DND-41 (cell line): ENCODE data around the gene STMND1.

ENCODE experiments used
- ATAC-seq: fragments of 200-7000 bp; cut with Tn5 transposase; 3 replicates; pipeline ENCODE4 v1.9.1; 2021; ENCODE audit warnings: low read depth; ENCODE audit not compliant: insufficient read depth
- DNase-seq: peaks from one replicate; pipeline ENCODE4 v3.0.0-alpha.2; 2020
- H2AFZ ChIP-seq: 2 replicates; pipeline ENCODE4 v1.6.0; 2012; ENCODE audit warnings: low read depth, low read length
- H3K27ac ChIP-seq: 2 replicates; pipeline ENCODE4 v1.5.1; 2012; ENCODE audit warnings: low read length, inconsistent platforms
- H3K27me3 ChIP-seq: fragments of 200-600 bp; sonication (generic); 2 replicates; pipeline ENCODE4 v1.6.0; 2012; ENCODE audit warnings: low read length, mild to moderate bottlenecking, inconsistent platforms; ENCODE audit not compliant: insufficient read depth, poor library complexity
- H3K36me3 ChIP-seq: 2 replicates; pipeline ENCODE4 v1.5.1; 2012; ENCODE audit warnings: low read length, inconsistent platforms; ENCODE audit not compliant: insufficient read depth
- H3K4me1 ChIP-seq: 2 replicates; pipeline ENCODE4 v1.5.1; 2012; ENCODE audit warnings: mild to moderate bottlenecking, low read length; ENCODE audit not compliant: insufficient read depth
- H3K4me2 ChIP-seq: 2 replicates; pipeline ENCODE4 v1.6.0; 2012; ENCODE audit warnings: mild to moderate bottlenecking, moderate library complexity, low read length, inconsistent platforms; ENCODE audit not compliant: insufficient read depth
- H3K4me3 ChIP-seq, 2 experiments: fragments of 200-600 bp in 1 of 2; shearing (Covaris generic) in 1 of 2; 2 replicates each; pipeline ENCODE4 v1.5.1; 2012 to 2016; ENCODE audit warnings: inconsistent platforms in 2 of 2, low read length in 2 of 2, mild to moderate bottlenecking in 2 of 2, low read depth in 1 of 2, moderate library complexity in 1 of 2
- H3K79me2 ChIP-seq: 2 replicates; pipeline ENCODE4 v1.6.0; 2012; ENCODE audit warnings: low read length, inconsistent platforms; ENCODE audit not compliant: insufficient read depth
- H3K9ac ChIP-seq: 2 replicates; pipeline ENCODE4 v1.6.0; 2012; ENCODE audit warnings: low read depth, mild to moderate bottlenecking, inconsistent platforms, low read length, moderate library complexity
- H3K9me3 ChIP-seq: 2 replicates; pipeline ENCODE4 v1.5.1; 2012; ENCODE audit warnings: low read length, moderate library complexity, mild to moderate bottlenecking, inconsistent platforms; ENCODE audit not compliant: insufficient read depth, severe bottlenecking
- H4K20me1 ChIP-seq: 2 replicates; pipeline ENCODE4 v1.6.0; 2012; ENCODE audit warnings: low read length; ENCODE audit not compliant: insufficient read depth
- EZH2 ChIP-seq: IDR thresholded peaks from 3 replicates; pipeline ENCODE4 v1.6.1; 2012; ENCODE audit warnings: borderline replicate concordance, low read depth, mild to moderate bottlenecking, moderate library complexity, low read length, inconsistent platforms; ENCODE audit not compliant: severe bottlenecking
- TF ChIP-seq, protein P1 (sequence below): IDR thresholded peaks from 2 replicates; pipeline ENCODE4 v1.5.1; 2012; ENCODE audit warnings: borderline replicate concordance, low read length, moderate library complexity, mild to moderate bottlenecking; ENCODE audit not compliant: poor library complexity, severe bottlenecking; ENCODE audit errors: extremely low read depth

STMND1 gene

GRCh38 chr6:17103715-17104114, 1.9 kb downstream of the STMND1 start:
- Histone ChIP-seq H2AFZ (no peak overlapping the region), H3K27ac (no peak overlapping the region), H3K4me3 (no peak overlapping the region), H3K9ac (no peak overlapping the region), H3K4me1 (no peaks in the 10 kb centered on the region), H3K27me3 (no peaks in the 10 kb centered on the region), H3K36me3 (no peaks in the 10 kb centered on the region), H3K9me3 (no peaks in the 10 kb centered on the region), H4K20me1 (no peaks in the 10 kb centered on the region), H3K4me2 (no peak overlapping the region), H3K79me2 (no peaks in the 10 kb centered on the region)
- DNase-seq: no peak
- ATAC-seq: no peak
- TF ChIP-seq EZH2: no peak
- TF ChIP-seq, protein P1, sequence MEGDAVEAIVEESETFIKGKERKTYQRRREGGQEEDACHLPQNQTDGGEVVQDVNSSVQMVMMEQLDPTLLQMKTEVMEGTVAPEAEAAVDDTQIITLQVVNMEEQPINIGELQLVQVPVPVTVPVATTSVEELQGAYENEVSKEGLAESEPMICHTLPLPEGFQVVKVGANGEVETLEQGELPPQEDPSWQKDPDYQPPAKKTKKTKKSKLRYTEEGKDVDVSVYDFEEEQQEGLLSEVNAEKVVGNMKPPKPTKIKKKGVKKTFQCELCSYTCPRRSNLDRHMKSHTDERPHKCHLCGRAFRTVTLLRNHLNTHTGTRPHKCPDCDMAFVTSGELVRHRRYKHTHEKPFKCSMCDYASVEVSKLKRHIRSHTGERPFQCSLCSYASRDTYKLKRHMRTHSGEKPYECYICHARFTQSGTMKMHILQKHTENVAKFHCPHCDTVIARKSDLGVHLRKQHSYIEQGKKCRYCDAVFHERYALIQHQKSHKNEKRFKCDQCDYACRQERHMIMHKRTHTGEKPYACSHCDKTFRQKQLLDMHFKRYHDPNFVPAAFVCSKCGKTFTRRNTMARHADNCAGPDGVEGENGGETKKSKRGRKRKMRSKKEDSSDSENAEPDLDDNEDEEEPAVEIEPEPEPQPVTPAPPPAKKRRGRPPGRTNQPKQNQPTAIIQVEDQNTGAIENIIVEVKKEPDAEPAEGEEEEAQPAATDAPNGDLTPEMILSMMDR: no peak

- Histone ChIP-seq H3K4me2 (no peak overlapping the region), H3K36me3 (no peaks in the 10 kb centered on the region), H3K9ac (no peak overlapping the region), H3K27me3 (no peaks in the 10 kb centered on the region), H3K9me3 (no peaks in the 10 kb centered on the region), H3K79me2 (no peaks in the 10 kb centered on the region), H3K4me1 (no peaks in the 10 kb centered on the region), H2AFZ (no peak overlapping the region), H3K4me3 (no peak overlapping the region), H3K27ac (no peak overlapping the region), H4K20me1 (no peaks in the 10 kb centered on the region)
- TF ChIP-seq, protein P1: no peak
- TF ChIP-seq EZH2: no peak
- DNase-seq (no peak), ATAC-seq (no peak)
Observed at GRCh38 chr6:17107863-17108262, 6.0 kb downstream of the STMND1 start.

- Histone ChIP-seq H3K27ac (no peak overlapping the region), H3K36me3 (no peaks in the 10 kb centered on the region), H2AFZ (no peak overlapping the region), H3K9ac (no peak overlapping the region), H4K20me1 (no peaks in the 10 kb centered on the region), H3K4me3 (no peak overlapping the region), H3K79me2 (no peaks in the 10 kb centered on the region), H3K9me3 (no peaks in the 10 kb centered on the region), H3K27me3 (no peaks in the 10 kb centered on the region), H3K4me1 (no peaks in the 10 kb centered on the region), H3K4me2 (no peak overlapping the region)
- TF ChIP-seq EZH2: no peak
- TF ChIP-seq, protein P1: no peak
- ATAC-seq (no peak), DNase-seq (no peak)
Observed at GRCh38 chr6:17115251-17116116, 13.6 kb downstream of the STMND1 start.

DNA sequence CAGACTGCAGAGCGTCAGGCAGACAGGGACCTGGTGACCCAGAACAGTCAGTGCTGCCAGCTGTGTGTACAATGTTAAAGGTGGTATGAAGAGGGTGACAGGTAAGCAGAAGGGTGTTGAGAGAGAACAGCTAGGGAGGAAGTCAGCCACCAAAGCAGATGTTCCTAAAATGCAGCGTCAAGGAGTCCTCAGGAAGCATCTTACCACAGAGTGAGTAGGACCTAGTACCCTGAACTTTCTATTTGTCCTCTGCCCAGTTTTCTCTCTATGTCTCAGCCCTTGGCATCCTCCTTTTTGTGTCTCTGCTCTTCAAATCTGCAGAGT, 14.2 kb downstream of the STMND1 start:
- no peak for TF ChIP-seq EZH2
- TF ChIP-seq, protein P1: no peak
- no peaks in the 10 kb centered on the region for H3K36me3 ChIP-seq
- H3K9ac ChIP-seq: no peak overlapping the region
- no peak overlapping the region for H3K4me3 ChIP-seq
- no peaks in the 10 kb centered on the region for H3K79me2 ChIP-seq
- ATAC-seq: no peak
- no peak overlapping the region for H3K4me2 ChIP-seq
- no peak overlapping the region for H2AFZ ChIP-seq
- no peaks in the 10 kb centered on the region for H3K27me3 ChIP-seq
- no peaks in the 10 kb centered on the region for H3K9me3 ChIP-seq
- H4K20me1 ChIP-seq: no peaks in the 10 kb centered on the region
- no peak for DNase-seq
- no peak overlapping the region for H3K27ac ChIP-seq
- H3K4me1 ChIP-seq: no peaks in the 10 kb centered on the region
